K562 (cell line): Measurements from ENCODE around the gene DAD1. TPM values are rescaled to one million over a fixed set of nuclear protein-coding genes. Genes with fewer than 3 reads are reported as not detected.
A peak's percentile ranks its signal among the peaks of the same experiment; 100 is the strongest.

Source experiments
- ATAC-seq: fragments of 200-7000 bp; cut with Tn5 transposase; 3 replicates; pipeline ENCODE4 v1.9.1; 2020; ENCODE audit warnings: moderate library complexity
- BruUV-seq: library from RNA; stranded (reverse); fragments of 400-500 nt; replicated peaks from 2 replicates; lab custom pipeline; 2021; lab: Mats Ljungman, UMichigan
- CTCF ChIA-PET: fragments of 300-600 bp; formaldehyde crosslinking; extraction: SDS; loops from one replicate; lab custom pipeline; 2021; ENCODE audit warnings: low intra/inter-chr PET ratio; lab: Yijun Ruan, JAX
- POLR2A ChIA-PET: fragments of 300-600, 350-650 bp; sonication (Branson Sonifier 250); formaldehyde crosslinking; extraction: SDS; loops from one replicate; lab custom pipeline; 2021; ENCODE audit warnings: antibody characterized with exemption, inconsistent platforms; lab: Yijun Ruan, JAX
- DNase-seq, 4 experiments: peaks; one replicate each; pipeline versions ENCODE4 v3.0.0 to v3.0.0-alpha.2; 2011 to 2018; ENCODE audit warnings: low spot score in 3 of 4, mixed read lengths in 3 of 4; ENCODE audit errors: extremely low read depth in 1 of 4
- FAIRE-seq: peaks from 2 replicates; lab custom pipeline; 2011; peaks lifted over from hg19 to GRCh38; lab: Jason Lieb, UNC
- H2AFZ ChIP-seq: 2 replicates; pipeline ENCODE4 v1.6.0; 2011; ENCODE audit warnings: low read depth, low read length, control low read depth, inconsistent platforms
- H3K27ac ChIP-seq: fragments of 200-600 bp; 3 replicates; pipeline ENCODE4 v1.8.0; 2011; ENCODE audit warnings: low read depth, mild to moderate bottlenecking, control low read depth, inconsistent platforms, low read length, moderate library complexity, mixed read lengths; ENCODE audit errors: extremely low read depth
- H3K27me3 ChIP-seq, 2 experiments: fragments of 300-600 bp in 1 of 2; 2 replicates in 1 of 2; 3 replicates in 1 of 2; pipeline versions ENCODE4 v1.6.0 to v1.8.0; 2011; ENCODE audit warnings: inconsistent platforms in 2 of 2, low read length in 2 of 2, mild to moderate bottlenecking in 1 of 2, mixed read lengths in 1 of 2, moderate library complexity in 1 of 2; ENCODE audit not compliant: control insufficient read depth in 2 of 2, insufficient read depth in 2 of 2
- H3K36me3 ChIP-seq: fragments of 300-600 bp; 3 replicates; pipeline ENCODE4 v1.8.0; 2011; ENCODE audit warnings: mild to moderate bottlenecking, low read length, inconsistent platforms; ENCODE audit not compliant: control insufficient read depth, insufficient read depth
- H3K4me1 ChIP-seq, 2 experiments: fragments of 200-600 bp in 1 of 2; replicated peaks in 1 of 2; 2 replicates in 1 of 2; 3 replicates in 1 of 2; pipeline versions ENCODE4 v1.5.1 to v1.8.0; 2011; ENCODE audit warnings: inconsistent platforms in 2 of 2, low read length in 2 of 2, mild to moderate bottlenecking in 1 of 2, mixed read lengths in 1 of 2, moderate library complexity in 1 of 2; ENCODE audit not compliant: control insufficient read depth in 2 of 2, insufficient read depth in 2 of 2
- H3K4me2 ChIP-seq: 2 replicates; pipeline ENCODE4 v1.6.1; 2011; ENCODE audit warnings: low read length, control low read depth, inconsistent platforms, mixed read lengths; ENCODE audit not compliant: insufficient read depth
- H3K4me3 ChIP-seq: fragments of 200-600 bp; sonication (generic), shearing (Covaris generic); 2 replicates; pipeline ENCODE4 v1.5.1; 2016; ENCODE audit warnings: control low read depth, inconsistent platforms
- H3K79me2 ChIP-seq: fragments of 200-600 bp; 3 replicates; pipeline ENCODE4 v1.8.0; 2011; ENCODE audit warnings: low read length, inconsistent platforms; ENCODE audit not compliant: control insufficient read depth, insufficient read depth
- H3K9ac ChIP-seq, 2 experiments: 2 replicates each; pipeline versions ENCODE4 v1.6.0 to v1.6.1; 2011; ENCODE audit warnings: low read depth in 2 of 2, low read length in 2 of 2, control low read depth in 1 of 2, inconsistent platforms in 1 of 2, mild to moderate bottlenecking in 1 of 2, mixed read lengths in 1 of 2; ENCODE audit not compliant: insufficient read depth in 1 of 2
- H3K9me1 ChIP-seq: one replicate; pipeline ENCODE4 v1.6.0; 2011; ENCODE audit warnings: inconsistent platforms, mild to moderate bottlenecking, low read length, moderate library complexity; ENCODE audit not compliant: control insufficient read depth, insufficient read depth
- H3K9me3 ChIP-seq: replicated peaks from 2 replicates; pipeline ENCODE4 v1.5.1; 2011; ENCODE audit warnings: low read depth, low read length, inconsistent platforms; ENCODE audit not compliant: control insufficient read depth, insufficient read depth
- H4K20me1 ChIP-seq: replicated peaks from 2 replicates; pipeline ENCODE4 v1.6.1; 2011; ENCODE audit warnings: low read length, inconsistent platforms, mixed read lengths; ENCODE audit not compliant: control insufficient read depth, insufficient read depth
- ESRRB ChIP-seq: fragments of 250-450 bp; sonication (Bioruptor Pico); IDR thresholded peaks from 2 replicates; pipeline ENCODE4 v1.5.0; 2020; ENCODE audit warnings: mild to moderate bottlenecking, moderate library complexity, borderline replicate concordance
- FOXK2 ChIP-seq, 2 experiments: fragments of 450-650 bp; IDR thresholded peaks in 1 of 2; conservative IDR thresholded peaks in 1 of 2; 2 replicates each; pipeline ENCODE4 v1.6.1; 2016; ENCODE audit warnings: low read depth in 2 of 2, mild to moderate bottlenecking in 1 of 2
- FUS ChIP-seq: fragments of 200-400 bp; formaldehyde crosslinking; optimal IDR thresholded peaks from 2 replicates; pipeline ENCODE3; 2017; ENCODE audit warnings: low read depth, low read length
- JUN ChIP-seq, 2 experiments: sonication (generic) in 1 of 2; formaldehyde crosslinking in 1 of 2; IDR thresholded peaks; 2 replicates each; pipeline versions ENCODE4 v1.6.1 to v1.8.0; 2012 to 2022; ENCODE audit warnings: borderline replicate concordance in 2 of 2, mild to moderate bottlenecking in 2 of 2, improper control_type of control experiment in 1 of 2, low read depth in 1 of 2, low read length in 1 of 2, missing genetic modification reagents in 1 of 2
- KDM1A ChIP-seq, 2 experiments: fragments of 450-650 bp; IDR thresholded peaks; 2 replicates each; pipeline ENCODE4 v1.6.1; 2016; ENCODE audit warnings: mild to moderate bottlenecking in 2 of 2
- NCOA1 ChIP-seq: fragments of 450-650 bp; IDR thresholded peaks from 2 replicates; pipeline ENCODE4 v1.6.1; 2016; ENCODE audit warnings: low read depth
- RB1 ChIP-seq: fragments of 450-650 bp; IDR thresholded peaks from 2 replicates; pipeline ENCODE4 v1.6.1; 2017; ENCODE audit warnings: low read depth, mild to moderate bottlenecking
- RFX1 ChIP-seq: fragments of 450-650 bp; IDR thresholded peaks from 2 replicates; pipeline ENCODE4 v1.6.1; 2016; ENCODE audit warnings: mild to moderate bottlenecking, moderate library complexity
- RFX7 ChIP-seq: fragments of 250-450 bp; sonication (Bioruptor Pico); IDR thresholded peaks from 2 replicates; pipeline ENCODE4 v1.5.1; 2021; ENCODE audit warnings: mild to moderate bottlenecking
- SREBF1 ChIP-seq: fragments of 150-350 bp; IDR thresholded peaks from 2 replicates; pipeline ENCODE4 v1.6.1; 2014; ENCODE audit warnings: antibody characterized with exemption, low read depth, low read length, borderline replicate concordance
- TAF1 ChIP-seq: IDR thresholded peaks from 2 replicates; pipeline ENCODE4 v1.6.1; 2011; ENCODE audit warnings: mild to moderate bottlenecking, low read length, moderate library complexity; ENCODE audit not compliant: insufficient read depth, control insufficient read depth, severe bottlenecking; ENCODE audit errors: extremely low read depth
- TBP ChIP-seq: optimal IDR thresholded peaks from 2 replicates; pipeline ENCODE3; 2011; ENCODE audit warnings: low read depth, low read length, improper control_type of control experiment
- THRAP3 ChIP-seq: fragments of 450-650 bp; IDR thresholded peaks from 2 replicates; pipeline ENCODE4 v1.6.1; 2016; ENCODE audit warnings: mild to moderate bottlenecking, inconsistent platforms, borderline replicate concordance
- YBX1 ChIP-seq: fragments of 450-650 bp; IDR thresholded peaks from 2 replicates; pipeline ENCODE4 v1.7.1; 2016; ENCODE audit warnings: mild to moderate bottlenecking
- ZFP30 ChIP-seq: fragments of 250-450 bp; sonication (Bioruptor Pico); IDR thresholded peaks from 2 replicates; pipeline ENCODE4 v1.8.0; 2022; ENCODE audit warnings: moderate library complexity, mild to moderate bottlenecking, inconsistent platforms, borderline replicate concordance
- ZNF586 ChIP-seq: fragments of 450-650 bp; formaldehyde crosslinking; conservative IDR thresholded peaks from 2 replicates; pipeline ENCODE4 v1.4.0; 2020; ENCODE audit warnings: mild to moderate bottlenecking, moderate library complexity
- ZSCAN32 ChIP-seq: fragments of 450-650 bp; formaldehyde crosslinking; IDR thresholded peaks from 2 replicates; pipeline ENCODE4 v1.4.0; 2020; ENCODE audit warnings: mild to moderate bottlenecking, moderate library complexity
- WGBS: fragments of 100-300 bp; shearing (Covaris generic); methylation state at CpG from one replicate; pipeline ENCODE4 v1.1.6; 2016; ENCODE audit warnings: low coverage, mixed read lengths; ENCODE audit not compliant: insufficient coverage; ENCODE audit errors: missing lambda C conversion rate; 5-methylcytosine and 5-hydroxymethylcytosine counted together
- in situ Hi-C: fragments of 300-500 bp; cut with MboI; formaldehyde crosslinking; loops from 4 replicates; pipeline ENCODE4 v1.15.0; 2018; ENCODE audit warnings: inconsistent platforms, mixed read lengths
- intact Hi-C: fragments of 100-400 bp; cut with micrococcal nuclease; formaldehyde crosslinking; loops from 2 replicates; pipeline ENCODE4 v1.14.2; 2022
- polyA plus RNA-seq, 8 experiments: library from polyadenylated mRNA; depleted of rRNA in 4 of 8; stranded (reverse) in 5 of 8; unstranded in 3 of 8; fragments of >200 nt; fragmentation: Nextera tagmentation in 2 of 8; fragmentation: Illumina TruSeq in 1 of 8; extraction: Ambion mirVana in 2 of 8; extraction: Trizol in 1 of 8; gene quantifications; 2 replicates each; pipeline versions ENCODE4 v1.2.1 to v1.2.3, GENCODE V29; 2011 to 2014; ENCODE audit warnings: inconsistent platforms in 1 of 8, missing spikeins in 1 of 8
- total RNA-seq, 7 experiments: library from RNA; depleted of rRNA in 6 of 7; stranded (reverse); fragments of >200 nt in 6 of 7; fragmentation: Illumina TruSeq in 2 of 7; extraction: Trizol in 2 of 7; gene quantifications; 2 replicates each; pipeline versions ENCODE4 v1.2.1 to v1.2.3, GENCODE V29; 2011 to 2021; ENCODE audit warnings: low replicate concordance in 1 of 7
- TF ChIP-seq, protein P1 (sequence below), 3 experiments: fragments of 200-800 bp in 1 of 3; sonication (Bioruptor generic) in 1 of 3; sonication (generic) in 1 of 3; formaldehyde crosslinking in 1 of 3; IDR thresholded peaks; 2 replicates each; pipeline versions ENCODE4 v1.6.1 to v1.8.0; 2016 to 2022; ENCODE audit warnings: mild to moderate bottlenecking in 2 of 3, missing compliant biosample characterization in 2 of 3, missing genetic modification characterization in 2 of 3, missing genetic modification reagents in 1 of 3
- TF ChIP-seq, protein P2 (sequence below), 2 experiments: fragments of 450-650 bp; IDR thresholded peaks; 2 replicates each; pipeline ENCODE4 v1.6.1; 2016
- TF ChIP-seq, protein P3 (sequence below): fragments of 450-650 bp; IDR thresholded peaks from 2 replicates; pipeline ENCODE4 v1.6.1; 2016; ENCODE audit warnings: low read depth, mild to moderate bottlenecking, moderate library complexity

DAD1 gene
- total and polyA plus RNA-seq, 9 of the 15 experiments (the other 6 are each of a cell fraction or from before 2014, with no cell fraction given): 104 to 617 (median 222) TPM

DNA sequence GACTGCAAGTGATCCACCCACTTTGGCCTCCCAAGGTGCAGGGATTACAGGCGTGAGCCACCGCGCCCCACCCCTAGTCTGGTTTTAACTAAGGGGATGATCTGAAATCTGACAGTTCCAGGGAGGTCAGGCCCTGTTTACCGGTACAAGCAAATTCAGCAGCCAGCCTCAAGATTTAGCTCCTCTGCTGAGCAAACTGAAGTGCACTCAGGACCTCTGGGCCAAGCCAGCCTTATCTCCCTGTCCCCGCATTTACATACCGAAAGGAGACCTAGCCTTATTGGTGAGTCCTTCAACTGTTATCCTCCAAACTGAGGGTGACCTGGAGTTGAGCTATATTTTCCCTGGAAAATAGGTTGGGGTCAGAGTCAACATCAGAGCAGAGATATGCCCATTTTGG lies 8.2 kb upstream of the DAD1 start:
- Histone ChIP-seq H3K9ac (0 out of 4 replicates have a peak overlapping the region, but pooled peaks of 1 of the 2 experiments have one; percentile 68), H3K4me1 (peaks cover 16 to 53% of the 10 kb centered on the region in 2 experiments; a peak in 4 of 5 replicates), H3K27ac (peak overlapping the region; percentile 72; the same call in 2 of the 3 replicates), H3K79me2 (peaks cover 14% of the 10 kb centered on the region), H3K9me1 (peaks cover 2% of the 10 kb centered on the region), H2AFZ (peak overlapping the region; percentile 89; the same call in 1 of the 2 replicates), H3K4me3 (peak overlapping the region; percentile 56; the same call in 1 of the 2 replicates), H3K9me3 (no peaks in the 10 kb centered on the region), H3K36me3 (peaks cover 7% of the 10 kb centered on the region; the same call in 2 of the 3 replicates), H3K4me2 (peak overlapping the region; percentile 87; the same call in 1 of the 2 replicates), H3K27me3 (no peaks in the 10 kb centered on the region), H4K20me1 (no peaks in the 10 kb centered on the region)
- intact Hi-C loops: no loop called here
- ChIA-PET POLR2A (interaction anchor here (0.7 to 1.6 kb wide), 3 partner anchors 12 to 747 kb away, joined by 3 to 4 read pairs (median 3); no protein-coding TSS in a partner anchor), CTCF (no interaction called here)
- FAIRE-seq (peak; percentile 69), DNase-seq (peak in 2 of 4 experiments; percentile 45 to 71), ATAC-seq (peak; percentile 71)
- WGBS: 4% methylated on average over 5 of the region's 6 CpGs
- no TSS peak for BruUV-seq
- in situ Hi-C loops: no loop called here
- TF ChIP-seq FUS: no peak
- TF ChIP-seq RB1: no peak
- no peak for TF ChIP-seq THRAP3
- TF ChIP-seq, protein P1, sequence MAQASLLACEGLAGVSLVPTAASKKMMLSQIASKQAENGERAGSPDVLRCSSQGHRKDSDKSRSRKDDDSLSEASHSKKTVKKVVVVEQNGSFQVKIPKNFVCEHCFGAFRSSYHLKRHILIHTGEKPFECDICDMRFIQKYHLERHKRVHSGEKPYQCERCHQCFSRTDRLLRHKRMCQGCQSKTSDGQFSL (CRISPR knock-in tag; IDR thresholded peaks at IDR 0.05): no peak
- TF ChIP-seq, protein P1 (tag; IDR thresholded peaks at IDR 0.05): no peak
- TF ChIP-seq JUN (IDR thresholded peaks at IDR 0.05; ENCODE audit: borderline replicate concordance, low read depth, low read length): no peak
- no peak for TF ChIP-seq JUN (CRISPR knock-in tag; IDR thresholded peaks at IDR 0.05; ENCODE audit: borderline replicate concordance)
- no peak for TF ChIP-seq TAF1
- TF ChIP-seq, protein P2, sequence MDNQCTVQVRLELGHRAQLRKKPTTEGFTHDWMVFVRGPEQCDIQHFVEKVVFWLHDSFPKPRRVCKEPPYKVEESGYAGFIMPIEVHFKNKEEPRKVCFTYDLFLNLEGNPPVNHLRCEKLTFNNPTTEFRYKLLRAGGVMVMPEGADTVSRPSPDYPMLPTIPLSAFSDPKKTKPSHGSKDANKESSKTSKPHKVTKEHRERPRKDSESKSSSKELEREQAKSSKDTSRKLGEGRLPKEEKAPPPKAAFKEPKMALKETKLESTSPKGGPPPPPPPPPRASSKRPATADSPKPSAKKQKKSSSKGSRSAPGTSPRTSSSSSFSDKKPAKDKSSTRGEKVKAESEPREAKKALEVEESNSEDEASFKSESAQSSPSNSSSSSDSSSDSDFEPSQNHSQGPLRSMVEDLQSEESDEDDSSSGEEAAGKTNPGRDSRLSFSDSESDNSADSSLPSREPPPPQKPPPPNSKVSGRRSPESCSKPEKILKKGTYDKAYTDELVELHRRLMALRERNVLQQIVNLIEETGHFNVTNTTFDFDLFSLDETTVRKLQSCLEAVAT (IDR thresholded peaks at IDR 0.05): no peak
- no peak for TF ChIP-seq ZNF586 (CRISPR knock-in tag)
- TF ChIP-seq, protein P3, sequence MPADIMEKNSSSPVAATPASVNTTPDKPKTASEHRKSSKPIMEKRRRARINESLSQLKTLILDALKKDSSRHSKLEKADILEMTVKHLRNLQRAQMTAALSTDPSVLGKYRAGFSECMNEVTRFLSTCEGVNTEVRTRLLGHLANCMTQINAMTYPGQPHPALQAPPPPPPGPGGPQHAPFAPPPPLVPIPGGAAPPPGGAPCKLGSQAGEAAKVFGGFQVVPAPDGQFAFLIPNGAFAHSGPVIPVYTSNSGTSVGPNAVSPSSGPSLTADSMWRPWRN: no peak
- no peak for TF ChIP-seq ZFP30
- TF ChIP-seq SREBF1: no peak
- TF ChIP-seq YBX1: no peak
- TF ChIP-seq FOXK2 (conservative IDR thresholded peaks at IDR 0.05 in 1 of 2, IDR thresholded peaks at IDR 0.05 in 1 of 2; ENCODE audit: low read depth in 2 of 2): no peak
- TF ChIP-seq RFX1: no peak
- TF ChIP-seq TBP: peak; percentile 20
- TF ChIP-seq NCOA1: no peak
- no peak for TF ChIP-seq RFX7 (CRISPR knock-in tag)
- TF ChIP-seq ESRRB (CRISPR knock-in tag): no peak
- 0 out of 4 replicates have a peak, but pooled peaks of 1 of the 2 experiments have one; percentile 37 for TF ChIP-seq KDM1A (IDR thresholded peaks at IDR 0.05)
- no peak for TF ChIP-seq ZSCAN32
